Adrenal gland (tissue), 5 donors: ENCODE data around the gene CCHCR1.

Source experiments
- POLR2A ChIP-seq, 2 donors: fragments of 450-650 bp; IDR thresholded peaks; one replicate each; pipeline ENCODE4 v1.6.1; 2017; ENCODE audit warnings: antibody characterized with exemption in 2 of 2, mild to moderate bottlenecking in 2 of 2, moderate library complexity in 1 of 2
- TF ChIP-seq, protein P1 (sequence below), 6 experiments: fragments of 450-650 bp in 4 of 6; fragments of 200-600 bp in 2 of 6; sonication (generic) in 1 of 6; IDR thresholded peaks; 1 replicate in 5 of 6; 2 replicates in 1 of 6; pipeline versions ENCODE4 v1.5.1 to v1.8.0; 2016 to 2021; ENCODE audit warnings: antibody characterized with exemption in 6 of 6, mild to moderate bottlenecking in 2 of 6, moderate library complexity in 1 of 6
- donor health status: DM: no; HTN: no; CAD: no.

DNA sequence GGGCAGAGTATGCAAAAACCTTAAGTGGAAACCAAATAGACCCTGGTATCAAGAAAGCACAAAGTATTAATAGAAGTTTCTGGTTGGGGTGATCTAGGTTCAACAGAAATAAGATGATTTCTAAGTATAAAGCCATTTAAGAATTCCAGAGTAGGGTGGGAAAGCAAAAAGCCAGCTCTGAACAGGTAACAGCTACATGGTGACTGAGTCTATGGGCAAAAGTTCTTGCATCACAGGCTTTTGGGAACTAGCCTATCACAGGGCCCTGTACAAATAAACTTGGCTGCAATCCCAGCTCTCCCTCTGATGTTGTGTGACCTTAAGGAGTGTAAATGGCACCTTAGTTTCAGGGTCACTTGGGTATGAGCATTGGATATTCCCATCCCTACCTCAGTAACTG, 6.3 kb upstream of the CCHCR1 start:
- TF ChIP-seq POLR2A (IDR thresholded peaks at IDR 0.05) = no peak
- TF ChIP-seq, protein P1, sequence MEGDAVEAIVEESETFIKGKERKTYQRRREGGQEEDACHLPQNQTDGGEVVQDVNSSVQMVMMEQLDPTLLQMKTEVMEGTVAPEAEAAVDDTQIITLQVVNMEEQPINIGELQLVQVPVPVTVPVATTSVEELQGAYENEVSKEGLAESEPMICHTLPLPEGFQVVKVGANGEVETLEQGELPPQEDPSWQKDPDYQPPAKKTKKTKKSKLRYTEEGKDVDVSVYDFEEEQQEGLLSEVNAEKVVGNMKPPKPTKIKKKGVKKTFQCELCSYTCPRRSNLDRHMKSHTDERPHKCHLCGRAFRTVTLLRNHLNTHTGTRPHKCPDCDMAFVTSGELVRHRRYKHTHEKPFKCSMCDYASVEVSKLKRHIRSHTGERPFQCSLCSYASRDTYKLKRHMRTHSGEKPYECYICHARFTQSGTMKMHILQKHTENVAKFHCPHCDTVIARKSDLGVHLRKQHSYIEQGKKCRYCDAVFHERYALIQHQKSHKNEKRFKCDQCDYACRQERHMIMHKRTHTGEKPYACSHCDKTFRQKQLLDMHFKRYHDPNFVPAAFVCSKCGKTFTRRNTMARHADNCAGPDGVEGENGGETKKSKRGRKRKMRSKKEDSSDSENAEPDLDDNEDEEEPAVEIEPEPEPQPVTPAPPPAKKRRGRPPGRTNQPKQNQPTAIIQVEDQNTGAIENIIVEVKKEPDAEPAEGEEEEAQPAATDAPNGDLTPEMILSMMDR (IDR thresholded peaks at IDR 0.05) = no peak
